Smooth muscle cell (in vitro differentiated cells): ENCODE results near the gene DEGS2. TPM values are rescaled to one million over a fixed set of nuclear protein-coding genes. Genes with fewer than 3 reads are reported as not detected.

Experiments
- DNase-seq: peaks from one replicate; lab custom pipeline; 2025; ENCODE audit not compliant: unreplicated experiment; lab: John Stamatoyannopoulos, UW
- H2AFZ ChIP-seq: fragments of 200-600 bp; sonication (generic); 2 replicates; pipeline ENCODE4 v1.6.0; 2016; ENCODE audit warnings: antibody characterized with exemption, low read depth, mild to moderate bottlenecking
- H3F3A ChIP-seq: fragments of 200-600 bp; sonication (generic); 2 replicates; pipeline ENCODE4 v1.6.0; 2017; ENCODE audit warnings: antibody characterized with exemption, low read depth
- H3K27ac ChIP-seq: fragments of 200-600 bp; sonication (generic); 2 replicates; pipeline ENCODE4 v1.5.1; 2016; ENCODE audit warnings: low read depth, mild to moderate bottlenecking
- H3K27me3 ChIP-seq: fragments of 200-600 bp; sonication (generic); 2 replicates; pipeline ENCODE4 v1.6.1; 2016; ENCODE audit warnings: low read depth, mild to moderate bottlenecking
- H3K36me3 ChIP-seq: fragments of 200-600 bp; sonication (generic); 2 replicates; pipeline ENCODE4 v1.5.1; 2016; ENCODE audit warnings: low read depth
- H3K4me1 ChIP-seq: fragments of 200-600 bp; sonication (generic); 2 replicates; pipeline ENCODE4 v1.5.1; 2016; ENCODE audit warnings: low read depth
- H3K4me2 ChIP-seq: fragments of 200-600 bp; sonication (generic); 2 replicates; pipeline ENCODE4 v1.6.0; 2016; ENCODE audit warnings: mild to moderate bottlenecking
- H3K4me3 ChIP-seq: fragments of 200-600 bp; sonication (generic); 2 replicates; pipeline ENCODE4 v1.5.1; 2016; ENCODE audit warnings: mild to moderate bottlenecking
- H3K79me2 ChIP-seq: fragments of 200-600 bp; sonication (generic); 2 replicates; pipeline ENCODE4 v1.6.0; 2016; ENCODE audit warnings: low read depth, mild to moderate bottlenecking
- H3K9ac ChIP-seq: fragments of 200-600 bp; sonication (generic); 2 replicates; pipeline ENCODE4 v1.6.0; 2016; ENCODE audit warnings: low read depth
- H3K9me3 ChIP-seq: fragments of 200-600 bp; sonication (generic); replicated peaks from 2 replicates; pipeline ENCODE4 v1.5.1; 2016; ENCODE audit warnings: low read depth
- H4K20me1 ChIP-seq: fragments of 200-600 bp; sonication (generic); 2 replicates; pipeline ENCODE4 v1.6.0; 2016; ENCODE audit warnings: low read depth
- WGBS: methylation state at CpG from one replicate; pipeline ENCODE4 v1.1.7; 2016; ENCODE audit warnings: low lambda C conversion rate; 5-methylcytosine and 5-hydroxymethylcytosine counted together
- polyA plus RNA-seq: library from polyadenylated mRNA; unstranded; fragments of >200 nt; fragmentation: Nextera tagmentation; extraction: Ambion mirVana; gene quantifications from 2 replicates; pipeline ENCODE4 v1.2.1, GENCODE V29; 2016
- total RNA-seq: library from RNA; depleted of rRNA; stranded (reverse); fragments of >200 nt; gene quantifications from 2 replicates; pipeline ENCODE4 v1.2.3, GENCODE V29; 2014
- TF ChIP-seq, protein P1 (sequence below): fragments of 200-600 bp; sonication (generic); IDR thresholded peaks from 2 replicates; pipeline ENCODE4 v1.5.1; 2017; ENCODE audit warnings: borderline replicate concordance, mild to moderate bottlenecking, antibody characterized with exemption; ENCODE audit not compliant: insufficient read depth, poor library complexity, severe bottlenecking

The DEGS2 gene
- total and polyA plus RNA-seq, 2 experiments from 2014 or later: 0.45 to 0.83 TPM

DNA sequence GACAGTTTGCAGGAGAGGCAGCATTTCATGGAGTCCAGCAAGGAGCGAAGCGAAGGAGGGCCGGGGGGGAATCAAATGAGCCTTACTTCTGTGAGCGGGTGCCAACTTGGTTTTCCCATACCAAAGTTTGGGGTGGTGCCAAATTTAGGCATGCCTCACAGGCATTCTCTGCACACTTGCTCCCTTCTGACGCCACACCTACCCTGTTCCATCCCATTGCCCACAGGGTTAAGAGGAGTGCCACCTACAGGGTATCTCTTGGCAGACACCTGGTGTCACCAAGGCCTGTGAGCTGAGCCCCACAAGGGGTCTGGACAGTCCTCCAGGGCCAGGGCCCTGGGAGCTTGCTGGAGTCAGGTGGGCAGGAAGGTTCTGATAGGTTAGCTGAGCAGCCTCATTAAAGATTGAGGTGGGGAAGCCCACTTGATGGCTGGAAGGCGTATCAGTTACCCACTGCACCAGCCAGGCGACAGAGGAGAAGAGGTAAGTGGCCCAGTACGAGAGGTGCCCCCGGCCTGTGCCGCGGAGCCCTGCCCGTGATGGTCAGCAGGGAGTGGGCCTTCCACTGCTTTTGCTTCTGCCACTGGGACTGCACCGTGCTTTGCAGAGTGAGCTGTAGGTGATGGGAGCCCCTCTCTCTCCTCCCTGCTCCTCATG, 45.2 kb downstream of the DEGS2 start:
- H3K9ac ChIP-seq: no peak overlapping the region
- no peaks in the 10 kb centered on the region for H3K79me2 ChIP-seq
- no peaks in the 10 kb centered on the region for H3K36me3 ChIP-seq
- H3K4me1 ChIP-seq: peaks cover 7% of the 10 kb centered on the region
- no peaks in the 10 kb centered on the region for H3K27me3 ChIP-seq
- no peaks in the 10 kb centered on the region for H4K20me1 ChIP-seq
- H3F3A ChIP-seq: no peaks in the 10 kb centered on the region
- H3K4me3 ChIP-seq: no peak overlapping the region
- H3K4me2 ChIP-seq: no peak overlapping the region
- no peaks in the 10 kb centered on the region for H3K9me3 ChIP-seq
- WGBS: 94% methylated on average over 13 of the region's 13 CpGs
- no peak overlapping the region for H2AFZ ChIP-seq
- TF ChIP-seq, protein P1, sequence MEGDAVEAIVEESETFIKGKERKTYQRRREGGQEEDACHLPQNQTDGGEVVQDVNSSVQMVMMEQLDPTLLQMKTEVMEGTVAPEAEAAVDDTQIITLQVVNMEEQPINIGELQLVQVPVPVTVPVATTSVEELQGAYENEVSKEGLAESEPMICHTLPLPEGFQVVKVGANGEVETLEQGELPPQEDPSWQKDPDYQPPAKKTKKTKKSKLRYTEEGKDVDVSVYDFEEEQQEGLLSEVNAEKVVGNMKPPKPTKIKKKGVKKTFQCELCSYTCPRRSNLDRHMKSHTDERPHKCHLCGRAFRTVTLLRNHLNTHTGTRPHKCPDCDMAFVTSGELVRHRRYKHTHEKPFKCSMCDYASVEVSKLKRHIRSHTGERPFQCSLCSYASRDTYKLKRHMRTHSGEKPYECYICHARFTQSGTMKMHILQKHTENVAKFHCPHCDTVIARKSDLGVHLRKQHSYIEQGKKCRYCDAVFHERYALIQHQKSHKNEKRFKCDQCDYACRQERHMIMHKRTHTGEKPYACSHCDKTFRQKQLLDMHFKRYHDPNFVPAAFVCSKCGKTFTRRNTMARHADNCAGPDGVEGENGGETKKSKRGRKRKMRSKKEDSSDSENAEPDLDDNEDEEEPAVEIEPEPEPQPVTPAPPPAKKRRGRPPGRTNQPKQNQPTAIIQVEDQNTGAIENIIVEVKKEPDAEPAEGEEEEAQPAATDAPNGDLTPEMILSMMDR: no peak
- H3K27ac ChIP-seq: no peak overlapping the region
- DNase-seq: no peak

DNA sequence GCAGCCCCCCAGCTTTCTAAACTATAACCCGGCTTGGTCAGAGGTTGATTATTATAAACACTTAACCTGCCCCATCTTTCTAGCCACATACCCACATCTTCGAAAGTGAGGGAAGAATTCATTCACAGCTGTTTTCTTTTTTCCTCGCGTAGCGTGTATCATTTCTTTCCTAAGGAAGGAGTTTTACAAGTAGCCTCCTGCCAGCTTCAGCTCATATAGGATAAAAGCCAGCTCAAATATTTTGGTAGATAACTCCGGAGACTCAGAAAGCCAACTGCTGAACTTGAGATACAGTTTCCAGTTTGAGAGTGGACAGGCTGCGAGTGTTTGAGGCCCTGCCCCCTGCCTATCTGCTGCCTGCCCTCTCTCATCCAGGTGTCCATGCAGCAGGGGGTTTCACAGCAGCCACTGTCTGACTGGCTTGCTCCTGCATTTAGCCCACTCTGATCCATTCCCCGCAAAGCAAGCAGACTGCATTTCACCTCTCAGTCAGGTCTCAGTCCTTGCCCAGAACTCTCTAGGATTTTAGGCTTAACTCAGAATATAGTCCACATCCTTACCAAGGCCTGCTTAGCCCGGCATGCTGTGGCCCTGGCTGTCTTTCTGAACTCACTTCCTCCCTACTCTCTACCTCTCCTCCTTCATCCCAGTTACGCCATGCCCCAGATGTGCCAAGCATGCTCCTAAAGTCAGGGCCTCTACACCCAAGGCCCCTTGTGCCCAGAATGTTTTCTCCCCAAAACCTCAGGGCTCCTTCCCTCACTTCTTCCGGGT, 47.3 kb downstream of the DEGS2 start:
- no peaks in the 10 kb centered on the region for H4K20me1 ChIP-seq
- no peaks in the 10 kb centered on the region for H3F3A ChIP-seq
- H3K4me2 ChIP-seq: peak overlapping the region; percentile 65
- WGBS: 50% methylated on average over 11 of the region's 11 CpGs
- H3K27ac ChIP-seq: peak overlapping the region; percentile 82
- H3K4me3 ChIP-seq: no peak overlapping the region
- no peaks in the 10 kb centered on the region for H3K9me3 ChIP-seq
- peaks cover 7% of the 10 kb centered on the region for H3K4me1 ChIP-seq
- no peak for DNase-seq
- H2AFZ ChIP-seq: no peak overlapping the region
- TF ChIP-seq, protein P1: no peak
- no peaks in the 10 kb centered on the region for H3K36me3 ChIP-seq
- H3K79me2 ChIP-seq: no peaks in the 10 kb centered on the region
- H3K27me3 ChIP-seq: no peaks in the 10 kb centered on the region
- peak overlapping the region; percentile 35 for H3K9ac ChIP-seq

GRCh38 chr14:100110816-100111215, 48.6 kb downstream of the DEGS2 start:
- Histone ChIP-seq H3K9ac (no peak overlapping the region), H2AFZ (no peak overlapping the region), H3K79me2 (no peaks in the 10 kb centered on the region), H3K4me3 (no peak overlapping the region), H3K4me1 (peaks cover 7% of the 10 kb centered on the region), H3F3A (no peaks in the 10 kb centered on the region), H4K20me1 (no peaks in the 10 kb centered on the region), H3K36me3 (no peaks in the 10 kb centered on the region), H3K9me3 (no peaks in the 10 kb centered on the region), H3K27ac (no peak overlapping the region), H3K4me2 (no peak overlapping the region), H3K27me3 (no peaks in the 10 kb centered on the region)
- TF ChIP-seq, protein P1: no peak
- WGBS: 98% methylated on average over 6 of the region's 6 CpGs
- no peak for DNase-seq
